GM18526 (cell line): ENCODE results near the gene OSBPL5.

ENCODE experiments used
- POLR2A ChIP-seq: IDR thresholded peaks from 3 replicates; pipeline ENCODE4 v1.6.1; 2011; ENCODE audit not compliant: insufficient read length; ENCODE audit errors: extremely low read depth

OSBPL5 gene

DNA sequence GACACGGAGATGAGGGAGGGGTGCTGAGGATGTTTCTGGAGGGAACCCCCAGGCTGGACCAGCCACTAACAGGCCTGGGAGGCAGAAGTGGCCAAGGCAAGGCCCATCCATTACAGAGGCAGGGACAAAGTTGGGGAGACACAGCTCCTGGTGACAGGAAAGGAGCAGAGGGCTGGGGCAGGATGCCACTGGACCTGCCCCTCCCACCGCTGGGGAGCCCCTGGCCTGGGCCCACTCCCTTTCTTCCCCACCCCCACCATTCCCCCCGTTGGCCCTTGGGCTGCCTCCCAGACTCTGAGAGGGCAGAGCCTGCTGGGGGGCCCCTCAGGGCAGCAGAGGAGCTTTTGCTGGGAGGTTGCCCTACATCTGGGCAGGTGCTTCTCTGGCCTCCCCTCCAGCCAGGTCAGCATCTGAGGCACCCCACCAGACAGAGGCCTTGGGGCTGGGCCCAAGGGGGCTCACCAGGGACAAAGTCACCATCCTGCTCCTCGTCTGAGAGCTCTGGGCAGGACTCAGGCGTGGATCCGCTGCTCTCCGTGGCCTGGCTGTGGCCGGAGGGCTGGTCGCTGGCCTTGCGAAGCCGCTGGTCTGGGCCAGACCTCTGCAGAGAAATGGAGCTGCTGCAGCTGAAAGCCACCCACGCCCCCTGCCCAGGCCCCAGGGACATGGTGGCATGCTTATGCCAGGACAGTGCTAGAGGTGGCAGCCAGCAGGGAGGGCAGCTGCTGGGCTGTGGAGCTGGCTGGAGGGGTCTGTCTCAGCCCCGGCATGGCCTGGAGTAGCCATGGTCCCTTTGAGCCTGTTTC is 74.8 kb downstream of the OSBPL5 start:
- no peak for TF ChIP-seq POLR2A

- TF ChIP-seq POLR2A: no peak
Observed at GRCh38 chr11:3089236-3090061, 75.7 kb downstream of the OSBPL5 start.

GRCh38 chr11:3088806-3089205 is 76.3 kb downstream of the OSBPL5 start:
- TF ChIP-seq POLR2A: no peak

- no peak for TF ChIP-seq POLR2A
Observed at GRCh38 chr11:3087821-3088800, 77.0 kb downstream of the OSBPL5 start.

GRCh38 chr11:3087373-3087772 is 77.7 kb downstream of the OSBPL5 start:
- TF ChIP-seq POLR2A: no peak

DNA sequence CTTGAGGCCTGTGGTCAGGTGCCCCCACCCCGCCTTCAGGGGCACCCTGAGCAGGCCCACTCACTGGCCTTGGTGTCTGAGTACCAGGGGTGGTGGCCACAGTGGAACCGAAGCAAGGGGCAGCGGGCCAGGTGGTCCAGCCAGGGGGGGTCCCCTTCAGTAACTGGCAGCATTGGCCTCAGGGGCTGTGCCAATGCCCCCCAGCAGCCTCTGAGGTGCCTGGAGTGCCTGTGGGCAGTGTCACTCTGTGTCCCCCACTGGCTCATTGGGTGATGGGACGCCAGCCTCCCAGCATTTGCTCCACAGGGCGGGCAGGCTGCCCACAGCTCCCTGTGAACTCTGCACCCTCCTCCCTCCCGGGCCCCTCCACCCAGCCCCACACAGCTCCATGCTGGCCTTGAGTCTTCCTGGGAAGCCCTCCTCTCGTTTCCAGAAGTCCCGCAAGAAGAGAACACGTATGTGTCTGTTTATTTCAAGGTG is 78.4 kb downstream of the OSBPL5 start:
- no peak for TF ChIP-seq POLR2A

GRCh38 chr11:3086114-3086513 is 79.0 kb downstream of the OSBPL5 start:
- no peak for TF ChIP-seq POLR2A

DNA sequence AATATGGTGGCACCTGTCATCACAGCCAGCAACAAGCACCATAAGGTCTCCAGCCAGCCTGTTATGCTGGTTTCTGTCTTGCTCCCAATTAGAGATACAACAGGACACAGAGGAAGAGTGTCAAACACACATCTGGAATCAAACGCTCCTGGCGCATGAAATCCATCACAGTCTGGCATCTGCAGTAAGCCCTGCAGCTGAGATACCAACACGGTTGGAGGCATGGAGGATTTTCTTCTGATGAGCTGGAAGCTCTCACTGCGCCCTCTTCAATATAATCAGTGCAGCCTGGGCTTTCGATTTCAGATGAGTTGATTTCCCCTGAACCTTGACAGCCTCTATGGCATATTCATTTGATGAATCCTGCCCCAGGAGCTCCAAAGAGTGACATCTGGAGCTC is 80.1 kb downstream of the OSBPL5 start:
- no peak for TF ChIP-seq POLR2A

DNA sequence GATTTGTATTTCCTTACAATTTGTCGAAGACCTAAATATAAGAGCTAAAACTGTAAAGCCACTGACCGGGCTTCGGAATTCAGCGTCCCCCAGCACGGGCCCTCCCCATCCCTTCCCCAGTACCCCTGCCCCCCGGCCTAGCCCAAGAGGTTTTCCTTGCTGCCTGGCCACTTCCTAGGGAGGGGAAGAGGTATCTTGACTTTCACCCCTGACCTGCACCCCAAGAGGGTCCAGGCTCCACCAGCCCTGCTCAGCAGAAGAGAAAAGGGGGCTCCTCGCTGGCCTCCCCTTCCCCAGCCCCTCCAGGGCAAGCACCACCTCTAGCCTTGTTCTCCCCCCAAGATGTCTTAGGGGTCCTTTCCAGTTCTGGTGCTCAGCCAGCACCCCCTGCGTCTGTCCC is 81.8 kb downstream of the OSBPL5 start:
- TF ChIP-seq POLR2A: no peak

- TF ChIP-seq POLR2A: no peak
Observed at GRCh38 chr11:3081386-3081751, 83.7 kb downstream of the OSBPL5 start.

DNA sequence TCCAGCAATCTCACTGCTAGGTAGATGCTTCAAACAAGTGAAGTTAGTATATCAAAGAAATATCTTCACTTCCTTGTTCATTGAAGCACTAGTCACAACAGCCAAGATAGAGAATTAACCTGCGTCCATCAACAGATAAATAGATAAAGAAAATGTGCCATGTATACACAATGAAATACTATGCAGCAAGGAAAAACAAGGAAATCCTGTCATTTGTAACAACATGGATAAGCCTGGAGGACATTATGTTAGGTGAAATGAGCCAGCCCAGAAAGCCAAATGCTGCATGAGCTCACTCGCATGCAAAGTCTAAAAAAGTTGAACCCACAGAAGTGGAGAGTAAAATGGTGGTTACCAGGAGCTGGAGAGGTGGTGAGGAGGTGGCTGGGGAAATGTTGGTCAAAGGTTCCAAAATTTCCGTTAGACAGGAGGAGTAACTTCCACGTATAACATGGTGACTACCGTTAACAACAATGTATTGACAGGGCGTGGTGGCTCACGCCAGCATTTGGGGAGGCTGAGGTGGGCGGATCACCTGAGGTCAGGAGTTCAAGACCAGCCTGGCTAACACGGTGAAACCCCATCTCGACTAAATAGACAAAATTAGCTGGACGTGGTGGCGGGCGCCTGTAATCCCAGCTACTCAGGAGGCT is 84.3 kb downstream of the OSBPL5 start:
- TF ChIP-seq POLR2A: no peak

- TF ChIP-seq POLR2A: no peak
Observed at GRCh38 chr11:3080104-3080503, 85.0 kb downstream of the OSBPL5 start.

DNA sequence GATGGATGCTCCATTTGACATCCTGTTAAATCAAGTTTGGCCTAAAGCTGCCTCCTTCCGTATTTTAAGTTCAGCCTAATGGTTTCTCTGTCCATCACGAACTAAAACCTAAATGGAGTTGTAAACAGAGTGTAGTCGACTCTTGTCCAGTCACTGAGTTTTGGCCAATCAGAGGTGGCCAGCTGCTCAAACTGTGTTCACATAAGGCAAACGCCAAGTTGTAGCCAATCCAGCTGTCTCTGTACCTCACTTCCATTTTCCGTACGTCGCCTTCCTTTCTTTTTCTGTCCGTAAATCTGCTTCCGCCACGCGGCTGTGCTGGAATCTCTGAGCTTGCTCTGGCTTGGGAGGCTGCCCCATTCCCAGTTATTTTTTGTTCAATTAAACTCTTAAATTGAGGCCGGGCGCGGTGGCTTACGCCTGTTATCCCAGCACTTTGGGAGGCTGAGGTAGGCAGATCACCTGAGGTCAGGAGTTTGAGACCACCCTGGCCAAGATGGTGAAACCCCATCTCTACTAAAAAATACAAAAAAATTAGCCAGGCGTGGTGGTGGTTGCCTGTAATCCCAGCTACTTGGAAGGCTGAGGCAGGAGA is 87.2 kb downstream of the OSBPL5 start:
- no peak for TF ChIP-seq POLR2A

- no peak for TF ChIP-seq POLR2A
Observed at GRCh38 chr11:3077189-3077836, 87.8 kb downstream of the OSBPL5 start.
